ENCODE data around the gene C1orf198. TPM values are rescaled to one million over a fixed set of nuclear protein-coding genes. Genes with fewer than 3 reads are reported as not detected.

The C1orf198 gene
- polyA plus RNA-seq, 2 donors, result 7.8 to 10.0 TPM

GRCh38 chr1:230787471-230787870, 80.8 kb downstream of the C1orf198 start:
- Histone ChIP-seq H3K27me3 (ENCODE audit: control insufficient read depth in 1 of 2, insufficient read depth in 2 of 2, low read length in 2 of 2) (no peaks in the 10 kb centered on the region), H3K4me3 (ENCODE audit: low read depth in 1 of 2, low read length in 2 of 2) (no peak overlapping the region), H3K4me1 (ENCODE audit: control insufficient read depth in 2 of 2, insufficient read depth in 2 of 2, low read length in 1 of 2) (no peaks in the 10 kb centered on the region), H3K27ac (ENCODE audit: low read depth in 2 of 2, low read length in 1 of 2) (no peak overlapping the region), H3K36me3 (ENCODE audit: control insufficient read depth in 2 of 2, insufficient read depth in 2 of 2, low read length in 1 of 2) (no peaks in the 10 kb centered on the region), H3K9me3 (ENCODE audit: control insufficient read depth in 2 of 2, insufficient read depth in 1 of 2, low read depth in 1 of 2, low read length in 1 of 2) (no peaks in the 10 kb centered on the region)
- 76 to 81% methylated on average over 7 of the region's 7 CpGs for WGBS, 2 donors

Other genes starting within 250 kb of the C1orf198 start
- 1 to 10 TPM; 4.0 to 8.1 TPM for gene COG2, start 226.0 kb downstream of the C1orf198 start, polyA plus RNA-seq
- gene AGT, start 154.4 kb downstream of the C1orf198 start, polyA plus RNA-seq, result under 1 TPM; 0.12 to 0.49 TPM
- under 1 TPM in 1 of 2 donors, not detected in 1; 0.06 TPM for gene CAPN9, start 121.1 kb downstream of the C1orf198 start, polyA plus RNA-seq
- gene TTC13, start 110.3 kb upstream of the C1orf198 start, polyA plus RNA-seq, result 1 to 10 TPM; 5.0 to 7.6 TPM
- 10 to 100 TPM; 21.0 to 38.3 TPM for gene ARV1, start 110.6 kb upstream of the C1orf198 start, polyA plus RNA-seq
- gene FAM89A, start 171.7 kb upstream of the C1orf198 start, polyA plus RNA-seq, result 1 to 10 TPM; 6.1 to 6.7 TPM

Measured in esophagus (tissue), 2 donors.